Hematopoietic multipotent progenitor cell (in vitro differentiated cells): Measurements from ENCODE around the gene IFNA7. TPM values are rescaled to one million over a fixed set of nuclear protein-coding genes. Genes with fewer than 3 reads are reported as not detected.
"Not testable (repeated sequence)": the region's sequence is repeated elsewhere in the genome, so short reads cannot be mapped to it uniquely, and the experiment has no call there.

Experiments used
- DNase-seq, 3 donors: peaks; one replicate each; pipeline ENCODE4 v3.0.0-alpha.2; 2011 to 2015; ENCODE audit warnings: low read depth in 2 of 3, low spot score in 2 of 3
- total RNA-seq: library from RNA; depleted of rRNA; stranded (reverse); fragments of >200 nt; gene quantifications from one replicate; pipeline ENCODE4 v1.2.3, GENCODE V29; 2012

The IFNA7 gene
- not detected for total RNA-seq

GRCh38 chr9:21202105-21202504 is at the start of gene IFNA7:
Gene IFNA7, minus strand, starts transcription at chr9:21202205. Its CDS starts 40 bp downstream, at chr9:21202165.
- not testable (repeated sequence) for DNase-seq

- no peak for DNase-seq
Observed at GRCh38 chr9:21251638-21252037, 49.6 kb upstream of the IFNA7 start.

- DNase-seq: no peak
Observed at GRCh38 chr9:21251190-21251589, 49.2 kb upstream of the IFNA7 start.

GRCh38 chr9:21244836-21245235 is 42.8 kb upstream of the IFNA7 start:
- DNase-seq: peak in 1 of 3 donors; percentile 65

- DNase-seq: no peak
Observed at GRCh38 chr9:21239911-21240310, 37.9 kb upstream of the IFNA7 start, which contains the start of gene IFNA14. Gene IFNA14, minus strand, starts transcription at chr9:21240005. Its CDS starts 70 bp downstream, at chr9:21239935.

- not testable (repeated sequence) for DNase-seq
Observed at GRCh38 chr9:21236360-21236714, 34.3 kb upstream of the IFNA7 start.

GRCh38 chr9:21235468-21236359 is 33.7 kb upstream of the IFNA7 start:
- DNase-seq: peak in 2 of 3 donors; percentile 71 to 89

GRCh38 chr9:21234153-21234687 is 32.2 kb upstream of the IFNA7 start:
- DNase-seq: no peak

- no peak for DNase-seq
Observed at GRCh38 chr9:21233258-21233657, 31.3 kb upstream of the IFNA7 start.

GRCh38 chr9:21228122-21228521 is 26.1 kb upstream of the IFNA7 start, which contains the start of gene IFNA17:
Gene IFNA17, minus strand, starts transcription at chr9:21228222. Its CDS starts 49 bp downstream, at chr9:21228173.
- no peak for DNase-seq

- not testable (repeated sequence) for DNase-seq
Observed at GRCh38 chr9:21217211-21217610, 15.2 kb upstream of the IFNA7 start, which contains the start of gene IFNA16. Gene IFNA16, minus strand, starts transcription at chr9:21217311. Its CDS starts 6 bp downstream, at chr9:21217305.

GRCh38 chr9:21213411-21214326 is 11.7 kb upstream of the IFNA7 start:
- peak in 2 of 3 donors; percentile 9 to 61 for DNase-seq

- DNase-seq: not testable (repeated sequence)
Observed at GRCh38 chr9:21212160-21212559, 10.2 kb upstream of the IFNA7 start.

GRCh38 chr9:21210782-21211181 is 8.8 kb upstream of the IFNA7 start:
- DNase-seq: not testable (repeated sequence)

GRCh38 chr9:21210311-21210710 is 8.3 kb upstream of the IFNA7 start:
- DNase-seq: no peak

GRCh38 chr9:21207043-21207442 is 5.0 kb upstream of the IFNA7 start, which contains the start of gene IFNA10:
Gene IFNA10, minus strand, starts transcription at chr9:21207143. Its CDS starts 46 bp downstream, at chr9:21207097.
- not testable (repeated sequence) for DNase-seq

- no peak for DNase-seq
Observed at GRCh38 chr9:21205204-21205603, 3.2 kb upstream of the IFNA7 start.

GRCh38 chr9:21194867-21195776 is 6.9 kb downstream of the IFNA7 start:
- DNase-seq: peak in 2 of 3 donors; percentile 26 to 68

- not testable (repeated sequence) for DNase-seq
Observed at GRCh38 chr9:21187487-21187886, 14.5 kb downstream of the IFNA7 start, which contains the start of gene IFNA4. Gene IFNA4, minus strand, starts transcription at chr9:21187587. Its CDS starts 56 bp downstream, at chr9:21187531.
